Loucy (cell line): ENCODE data around the gene PHEX.

Experiments used
- H2AFZ ChIP-seq: fragments of 200-600 bp; sonication (generic); 2 replicates; pipeline ENCODE4 v1.6.0; 2016; ENCODE audit warnings: antibody characterized with exemption, mild to moderate bottlenecking, low read length, moderate library complexity
- H3F3A ChIP-seq: fragments of 200-600 bp; 2 replicates; pipeline ENCODE4 v1.6.0; 2016; ENCODE audit warnings: antibody characterized with exemption, low read depth, mild to moderate bottlenecking
- H3K27me3 ChIP-seq: fragments of 200-600 bp; sonication (generic); 2 replicates; pipeline ENCODE4 v1.6.1; 2014; ENCODE audit warnings: low read length, mild to moderate bottlenecking; ENCODE audit not compliant: insufficient read depth, poor library complexity, severe bottlenecking
- H3K36me3 ChIP-seq: fragments of 200-600 bp; sonication (generic); 2 replicates; pipeline ENCODE4 v1.6.1; 2016; ENCODE audit warnings: low read length; ENCODE audit not compliant: insufficient read depth
- H3K4me1 ChIP-seq: fragments of 200-600 bp; sonication (generic); 2 replicates; pipeline ENCODE4 v1.5.1; 2014; ENCODE audit warnings: low read length, mild to moderate bottlenecking; ENCODE audit not compliant: insufficient read depth, poor library complexity, severe bottlenecking
- H3K4me2 ChIP-seq: fragments of 200-600 bp; sonication (generic); 2 replicates; pipeline ENCODE4 v1.6.0; 2014; ENCODE audit warnings: antibody characterized with exemption, low read length, low read depth, mild to moderate bottlenecking; ENCODE audit not compliant: poor library complexity, severe bottlenecking
- H3K4me3 ChIP-seq: fragments of 200-600 bp; sonication (generic); 2 replicates; pipeline ENCODE4 v1.5.1; 2014; ENCODE audit warnings: low read length, mild to moderate bottlenecking, mixed read lengths; ENCODE audit not compliant: poor library complexity, severe bottlenecking
- H3K79me2 ChIP-seq: fragments of 200-600 bp; sonication (generic); 2 replicates; pipeline ENCODE4 v1.6.1; 2014; ENCODE audit warnings: low read length; ENCODE audit not compliant: insufficient read depth
- H3K9ac ChIP-seq: fragments of 200-600 bp; sonication (generic); 2 replicates; pipeline ENCODE4 v1.6.0; 2014; ENCODE audit warnings: mild to moderate bottlenecking, low read depth, low read length, moderate library complexity; ENCODE audit not compliant: poor library complexity, severe bottlenecking
- H3K9me2 ChIP-seq: fragments of 200-600 bp; sonication (generic); replicated peaks from 2 replicates; pipeline ENCODE4 v1.6.1; 2016; ENCODE audit warnings: low read depth, low read length, mixed read lengths
- H3K9me3 ChIP-seq: fragments of 200-600 bp; sonication (generic); 2 replicates; pipeline ENCODE4 v1.6.1; 2014; ENCODE audit warnings: mild to moderate bottlenecking, antibody characterized with exemption, low read length, low read depth; ENCODE audit not compliant: insufficient read depth
- H4K20me1 ChIP-seq: fragments of 200-600 bp; sonication (generic); 2 replicates; pipeline ENCODE4 v1.6.0; 2014; ENCODE audit warnings: antibody characterized with exemption, low read length, mild to moderate bottlenecking; ENCODE audit not compliant: insufficient read depth, poor library complexity, severe bottlenecking
- CTCF ChIP-seq: fragments of 200-600 bp; sonication (generic); conservative IDR thresholded peaks from 2 replicates; pipeline ENCODE4 v1.5.1; 2014; ENCODE audit warnings: mild to moderate bottlenecking, antibody characterized with exemption, low read length
- EZH2phosphoT487 ChIP-seq: fragments of 200-600 bp; IDR thresholded peaks from 2 replicates; pipeline ENCODE4 v1.6.1; 2018; ENCODE audit warnings: antibody characterized with exemption, mild to moderate bottlenecking, moderate library complexity, borderline replicate concordance

The PHEX gene

DNA sequence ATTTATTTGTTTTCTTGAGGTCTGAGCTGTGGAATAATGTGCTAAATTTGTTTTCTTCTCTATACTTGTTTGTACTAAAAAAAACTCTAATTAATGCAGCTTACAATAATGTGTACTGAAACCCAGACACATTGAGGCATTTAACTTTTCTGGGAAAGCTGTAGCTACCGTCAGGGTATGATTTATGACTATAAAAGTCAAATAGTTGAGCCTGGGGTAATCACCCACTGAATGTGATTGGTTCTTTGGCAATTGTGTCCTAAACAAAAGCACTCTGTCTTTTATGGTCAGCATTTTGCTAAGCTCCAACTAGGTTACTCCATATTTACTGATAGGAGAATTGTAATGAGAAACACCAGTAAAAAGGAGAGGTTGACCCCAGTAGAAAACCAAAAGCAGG lies 174.7 kb downstream of the PHEX start:
- Histone ChIP-seq H3K9ac (no peak overlapping the region), H3K79me2 (no peaks in the 10 kb centered on the region), H3K36me3 (no peaks in the 10 kb centered on the region), H3K9me3 (no peaks in the 10 kb centered on the region), H3K4me1 (no peaks in the 10 kb centered on the region), H3F3A (no peaks in the 10 kb centered on the region), H3K27me3 (no peaks in the 10 kb centered on the region), H3K4me2 (no peak overlapping the region), H2AFZ (no peak overlapping the region), H4K20me1 (no peaks in the 10 kb centered on the region), H3K9me2 (no peaks in the 10 kb centered on the region), H3K4me3 (no peak overlapping the region)
- TF ChIP-seq EZH2phosphoT487 (no peak), CTCF (no peak)

GRCh38 chrX:22220941-22221340 lies 188.8 kb downstream of the PHEX start:
- Histone ChIP-seq H3K9me2 (no peaks in the 10 kb centered on the region), H3F3A (no peaks in the 10 kb centered on the region), H4K20me1 (no peaks in the 10 kb centered on the region), H3K27me3 (no peaks in the 10 kb centered on the region), H3K9me3 (no peaks in the 10 kb centered on the region), H3K4me1 (no peaks in the 10 kb centered on the region), H3K4me2 (no peak overlapping the region), H3K36me3 (no peaks in the 10 kb centered on the region), H2AFZ (no peak overlapping the region), H3K9ac (no peak overlapping the region), H3K79me2 (no peaks in the 10 kb centered on the region), H3K4me3 (no peak overlapping the region)
- no peak for TF ChIP-seq CTCF
- TF ChIP-seq EZH2phosphoT487, result no peak

DNA sequence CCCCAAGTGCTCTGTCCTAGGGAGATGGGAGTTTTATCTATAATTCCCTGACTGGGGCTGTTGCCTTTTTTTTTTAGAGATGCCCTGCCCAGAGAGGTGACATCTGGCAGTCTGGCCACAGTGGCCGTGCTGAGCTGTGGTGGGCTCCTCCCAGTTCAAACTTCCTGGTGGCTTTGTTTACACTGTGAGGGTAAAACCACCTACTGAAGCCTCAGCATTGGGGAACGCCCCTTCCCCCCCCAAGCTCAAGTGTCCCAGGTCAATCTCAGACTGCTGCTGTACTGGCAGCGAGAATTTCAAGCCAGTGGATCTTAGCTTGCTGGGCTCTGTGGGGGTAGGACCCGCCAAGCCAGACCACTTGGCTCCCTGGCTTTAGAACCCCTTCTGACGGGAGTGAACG lies 202.3 kb downstream of the PHEX start:
- Histone ChIP-seq H3K4me3 (no peak overlapping the region), H3K9me3 (no peaks in the 10 kb centered on the region), H2AFZ (no peak overlapping the region), H3K4me1 (no peaks in the 10 kb centered on the region), H3K9ac (no peak overlapping the region), H3K4me2 (no peak overlapping the region), H3K9me2 (no peaks in the 10 kb centered on the region), H4K20me1 (no peaks in the 10 kb centered on the region), H3K27me3 (no peaks in the 10 kb centered on the region), H3K79me2 (no peaks in the 10 kb centered on the region), H3K36me3 (no peaks in the 10 kb centered on the region), H3F3A (no peaks in the 10 kb centered on the region)
- TF ChIP-seq CTCF (no peak), EZH2phosphoT487 (no peak)
